Fibroblast of skin of left biceps (primary cell): ENCODE results near the gene ANAPC2.
A peak's percentile ranks its signal among the peaks of the same experiment; 100 is the strongest.

Experiments used
- DNase-seq, 2 experiments: peaks; one replicate each; pipeline ENCODE4 v3.0.0-alpha.2; 2013; ENCODE audit warnings: low read depth in 2 of 2

Gene ANAPC2, protein sequence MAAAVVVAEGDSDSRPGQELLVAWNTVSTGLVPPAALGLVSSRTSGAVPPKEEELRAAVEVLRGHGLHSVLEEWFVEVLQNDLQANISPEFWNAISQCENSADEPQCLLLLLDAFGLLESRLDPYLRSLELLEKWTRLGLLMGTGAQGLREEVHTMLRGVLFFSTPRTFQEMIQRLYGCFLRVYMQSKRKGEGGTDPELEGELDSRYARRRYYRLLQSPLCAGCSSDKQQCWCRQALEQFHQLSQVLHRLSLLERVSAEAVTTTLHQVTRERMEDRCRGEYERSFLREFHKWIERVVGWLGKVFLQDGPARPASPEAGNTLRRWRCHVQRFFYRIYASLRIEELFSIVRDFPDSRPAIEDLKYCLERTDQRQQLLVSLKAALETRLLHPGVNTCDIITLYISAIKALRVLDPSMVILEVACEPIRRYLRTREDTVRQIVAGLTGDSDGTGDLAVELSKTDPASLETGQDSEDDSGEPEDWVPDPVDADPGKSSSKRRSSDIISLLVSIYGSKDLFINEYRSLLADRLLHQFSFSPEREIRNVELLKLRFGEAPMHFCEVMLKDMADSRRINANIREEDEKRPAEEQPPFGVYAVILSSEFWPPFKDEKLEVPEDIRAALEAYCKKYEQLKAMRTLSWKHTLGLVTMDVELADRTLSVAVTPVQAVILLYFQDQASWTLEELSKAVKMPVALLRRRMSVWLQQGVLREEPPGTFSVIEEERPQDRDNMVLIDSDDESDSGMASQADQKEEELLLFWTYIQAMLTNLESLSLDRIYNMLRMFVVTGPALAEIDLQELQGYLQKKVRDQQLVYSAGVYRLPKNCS

DNA sequence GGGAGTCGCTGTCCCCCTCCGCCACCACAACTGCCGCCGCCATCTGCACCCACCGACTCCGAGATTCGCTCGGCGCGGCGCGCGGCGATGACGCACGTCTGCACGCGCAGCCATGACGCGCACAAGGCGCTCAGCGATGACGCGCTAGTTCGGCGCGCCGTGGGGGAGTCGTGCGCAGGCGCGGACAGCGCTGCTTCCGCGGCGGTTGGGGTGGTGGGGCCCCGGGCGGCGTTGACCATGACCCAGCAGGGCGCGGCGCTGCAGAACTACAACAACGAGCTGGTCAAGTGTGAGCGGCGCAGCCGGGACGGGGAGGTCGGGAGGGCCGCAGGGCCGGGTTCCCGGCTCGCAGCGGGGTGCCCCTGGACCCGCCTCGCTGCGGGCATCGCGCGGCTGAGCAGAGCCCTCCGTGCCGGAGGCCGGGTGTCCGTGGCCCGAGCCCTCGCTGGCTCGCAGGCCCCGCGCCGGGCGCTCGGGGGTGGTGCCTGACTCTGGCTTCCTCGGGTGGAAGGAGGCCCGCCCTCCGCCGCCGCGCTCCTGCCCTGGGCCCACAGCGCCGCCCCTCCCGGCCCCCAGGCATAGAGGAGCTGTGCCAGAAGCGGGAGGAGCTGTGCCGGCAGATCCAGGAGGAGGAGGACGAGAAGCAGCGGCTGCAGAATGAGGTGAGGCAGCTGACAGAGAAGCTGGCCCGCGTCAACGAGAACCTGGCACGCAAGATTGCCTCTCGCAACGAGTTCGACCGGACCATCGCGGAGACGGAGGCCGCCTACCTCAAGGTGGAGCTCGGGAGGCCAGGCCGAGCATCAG is at the start of gene ANAPC2, which contains the start of gene SSNA1:
Gene ANAPC2, minus strand, starts transcription at position 71 of the 807 bp plus-strand sequence. Its CDS starts 28 bp downstream, at position 43.
Gene SSNA1, plus strand, starts transcription at position 187 of the 807 bp plus-strand sequence. Its CDS starts 51 bp downstream, at position 238.
- DNase-seq: peak; percentile 74 to 78

DNA sequence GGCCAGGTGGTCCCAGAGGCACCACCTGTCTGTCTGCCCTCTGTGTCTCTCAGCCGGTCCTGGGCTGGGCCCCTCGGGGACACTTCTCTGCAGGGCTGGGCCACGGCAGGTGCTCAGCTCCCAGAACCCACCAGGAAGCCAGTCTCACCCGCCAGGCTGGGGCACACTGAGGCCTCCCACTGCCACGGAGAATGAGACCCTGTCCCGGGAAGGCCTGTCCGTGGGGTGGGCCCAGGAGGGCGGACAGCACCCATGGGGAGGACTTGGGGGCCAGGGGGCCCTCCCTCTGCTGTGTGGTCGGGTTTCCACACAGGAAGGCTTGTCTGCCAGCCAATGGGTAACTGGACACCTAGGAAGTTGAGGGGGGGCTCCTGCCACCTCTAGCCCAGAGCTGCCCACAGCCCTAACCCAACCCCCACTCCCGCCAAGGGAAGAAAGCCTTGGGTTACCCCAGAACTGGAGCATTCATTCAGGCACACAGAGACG is 48.6 kb upstream of the ANAPC2 start:
- no peak for DNase-seq

DNA sequence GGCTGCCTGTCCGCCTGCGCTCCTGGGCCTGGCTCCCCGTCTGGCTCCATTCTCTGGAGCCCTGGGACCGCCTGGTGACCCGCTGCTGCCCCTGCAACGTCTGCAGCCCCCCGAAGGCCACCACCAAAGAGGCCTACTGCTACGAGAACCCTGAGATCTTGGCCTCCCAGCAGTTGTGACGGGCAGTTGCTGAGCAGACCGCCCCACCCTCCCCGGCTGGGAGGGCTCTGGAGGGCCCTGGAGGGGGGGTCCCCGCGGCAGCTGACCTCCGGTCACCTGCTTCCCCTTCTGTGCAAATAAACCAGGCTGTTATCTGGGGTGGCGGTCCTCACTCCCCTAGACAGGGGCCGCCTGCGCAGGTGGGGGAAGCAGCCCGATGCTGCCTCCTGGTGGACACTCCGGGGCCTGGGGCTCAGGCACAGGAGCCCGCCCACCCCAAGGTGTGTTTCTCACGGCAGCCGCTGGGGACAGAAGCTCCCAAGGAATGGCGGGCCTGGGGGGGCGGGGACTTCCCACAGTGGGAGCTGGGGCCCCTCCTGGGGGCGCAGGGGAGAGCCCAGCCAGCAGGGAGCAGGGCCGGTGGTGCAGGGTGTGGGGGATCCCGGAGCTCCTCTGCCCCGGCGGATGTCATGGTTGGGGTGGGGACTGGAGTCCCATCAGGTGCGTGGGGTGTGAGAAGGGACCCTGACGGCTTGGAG is 48.0 kb upstream of the ANAPC2 start:
- DNase-seq: no peak

DNA sequence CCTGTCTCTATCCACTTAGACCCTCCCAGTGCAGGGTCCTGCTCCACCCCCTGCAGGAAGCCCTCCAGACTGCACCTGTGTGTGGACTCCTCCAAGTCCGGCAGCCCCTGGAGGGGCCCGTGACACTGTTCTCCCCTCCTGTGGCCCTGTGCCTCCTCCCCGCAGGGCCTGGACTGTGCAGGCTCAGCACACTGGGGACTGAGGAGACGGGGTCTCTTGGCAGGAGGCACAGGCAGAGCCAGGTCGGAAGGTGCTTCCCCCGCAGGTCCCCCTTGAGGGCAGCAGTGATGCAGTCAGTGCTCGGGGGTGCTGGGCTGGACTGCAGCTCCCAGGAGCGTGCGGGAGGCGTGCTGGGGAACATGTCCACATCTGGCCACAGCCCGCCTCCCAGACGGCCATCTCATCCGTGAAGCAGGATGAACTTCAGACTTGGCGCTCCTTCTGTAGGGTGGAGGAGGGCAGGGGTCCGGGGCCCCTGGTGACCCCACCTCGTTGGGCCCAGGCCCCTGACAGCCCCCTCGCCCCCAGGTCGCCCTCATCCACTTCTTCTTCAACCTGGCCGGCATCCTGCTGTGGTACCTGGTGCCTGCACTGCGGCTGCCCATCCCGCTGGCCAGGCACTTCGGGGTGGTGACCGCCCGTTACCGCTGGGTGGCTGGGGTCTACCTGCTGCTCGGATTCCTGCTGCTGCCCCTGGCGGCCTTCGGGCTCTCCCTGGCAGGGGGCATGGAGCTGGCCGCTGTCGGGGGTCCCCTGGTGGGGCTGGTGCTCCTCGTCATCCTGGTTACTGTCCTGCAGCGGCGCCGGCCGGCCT is 47.3 kb upstream of the ANAPC2 start:
- no peak for DNase-seq

DNA sequence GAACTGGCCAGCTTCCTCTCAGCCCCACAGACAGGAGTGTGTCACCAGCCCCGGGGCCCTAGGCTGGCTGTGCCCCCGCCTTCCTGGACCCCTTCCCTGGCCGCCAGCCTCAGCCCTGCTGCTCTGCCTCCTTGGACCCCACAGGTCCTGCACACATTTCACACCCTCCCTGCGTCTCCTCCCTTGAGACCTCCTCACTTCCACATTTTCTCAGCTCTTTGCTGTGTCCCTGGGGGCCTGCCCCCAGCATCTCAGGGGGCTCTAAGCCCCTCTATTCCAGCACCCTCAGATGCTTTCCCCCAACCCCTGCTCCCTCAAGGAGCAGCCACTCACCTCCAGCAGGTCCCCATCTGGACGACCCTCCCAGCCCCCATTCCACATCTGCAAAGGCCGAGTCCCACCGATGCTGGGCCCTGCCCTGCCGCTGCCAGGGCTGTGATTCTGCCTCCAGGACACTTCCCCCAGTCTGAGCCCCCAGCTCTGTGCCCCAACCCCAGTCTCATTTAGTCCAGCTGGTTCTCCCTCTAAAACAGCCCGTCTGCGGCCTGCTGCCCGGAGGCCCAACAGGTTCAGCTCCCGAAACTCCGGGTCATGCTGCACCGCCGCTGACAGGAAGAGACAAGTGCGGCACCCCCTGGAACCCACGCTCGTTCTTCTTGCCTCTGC is 46.5 kb upstream of the ANAPC2 start:
- no peak for DNase-seq

DNA sequence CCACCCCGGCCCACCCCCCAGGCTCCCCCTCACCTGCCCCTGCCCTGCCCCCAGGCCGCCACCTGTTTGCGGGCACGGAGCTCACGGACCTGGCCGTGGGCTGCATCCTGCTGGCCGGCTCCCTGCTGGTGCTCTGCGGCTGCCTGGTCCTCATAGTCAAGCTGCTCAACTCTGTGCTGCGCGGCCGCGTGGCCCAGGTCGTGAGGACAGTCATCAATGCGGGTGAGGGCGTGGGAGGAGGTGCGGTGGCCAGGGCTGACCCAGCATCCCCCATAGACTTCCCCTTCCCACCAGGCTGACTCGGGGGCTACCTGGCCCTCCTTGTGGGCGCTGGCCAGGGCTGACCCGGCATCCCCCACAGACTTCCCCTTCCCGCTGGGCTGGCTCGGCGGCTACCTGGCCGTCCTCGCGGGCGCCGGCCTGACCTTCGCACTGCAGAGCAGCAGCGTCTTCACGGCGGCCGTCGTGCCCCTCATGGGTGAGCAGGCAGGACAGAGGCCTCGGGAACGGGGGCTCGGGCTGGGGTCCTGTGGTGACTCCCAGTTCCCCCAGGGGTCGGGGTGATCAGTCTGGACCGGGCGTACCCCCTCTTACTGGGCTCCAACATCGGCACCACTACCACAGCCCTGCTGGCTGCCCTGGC is 45.8 kb upstream of the ANAPC2 start:
- no peak for DNase-seq

DNA sequence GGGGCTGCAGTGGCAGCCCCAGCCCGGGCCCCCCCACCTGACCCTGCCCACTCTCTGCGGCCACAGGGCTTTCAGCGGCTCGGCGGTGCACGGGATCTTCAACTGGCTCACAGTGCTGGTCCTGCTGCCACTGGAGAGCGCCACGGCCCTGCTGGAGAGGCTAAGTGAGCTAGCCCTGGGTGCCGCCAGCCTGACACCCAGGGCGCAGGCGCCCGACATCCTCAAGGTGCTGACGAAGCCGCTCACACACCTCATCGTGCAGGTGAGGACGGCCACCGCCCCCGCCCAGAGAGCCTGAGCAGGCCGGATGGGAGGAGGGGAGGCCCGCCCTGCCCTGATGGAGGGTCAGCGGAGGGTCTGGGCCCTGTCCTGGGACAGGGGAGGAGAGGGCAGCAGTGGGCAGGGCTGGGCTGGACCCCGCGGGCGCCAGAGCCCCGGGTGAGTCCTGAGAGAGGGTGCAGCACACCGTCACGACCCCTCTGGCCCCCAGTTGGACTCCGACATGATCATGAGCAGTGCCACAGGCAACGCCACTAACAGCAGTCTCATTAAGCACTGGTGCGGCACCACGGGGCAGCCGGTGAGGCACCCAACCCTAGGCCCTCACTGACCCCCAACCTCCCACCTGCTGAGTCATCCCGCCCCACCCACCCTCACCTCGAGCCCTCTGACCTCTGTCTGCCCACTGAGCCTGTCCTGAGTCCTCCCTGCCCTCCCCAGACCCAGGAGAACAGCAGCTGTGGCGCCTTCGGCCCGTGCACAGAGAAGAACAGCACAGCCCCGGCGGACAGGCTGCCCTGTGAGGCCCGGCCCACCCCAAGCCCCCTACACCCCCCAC is 45.0 kb upstream of the ANAPC2 start:
- DNase-seq: no peak

DNA sequence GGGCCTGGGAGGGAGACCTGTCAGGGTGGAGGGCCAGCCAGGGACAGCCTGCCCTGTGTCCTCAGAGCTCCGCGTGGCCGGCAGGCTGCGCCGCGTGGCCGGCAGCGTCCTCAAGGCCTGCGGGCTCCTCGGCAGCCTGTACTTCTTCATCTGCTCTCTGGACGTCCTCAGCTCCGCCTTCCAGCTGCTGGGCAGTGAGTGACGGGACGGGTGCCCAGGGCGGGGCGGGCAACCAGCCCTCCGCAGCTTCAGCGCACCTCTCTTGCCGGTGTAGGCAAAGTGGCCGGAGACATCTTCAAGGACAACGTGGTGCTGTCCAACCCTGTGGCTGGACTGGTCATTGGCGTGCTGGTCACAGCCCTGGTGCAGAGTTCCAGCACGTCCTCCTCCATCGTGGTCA is 44.1 kb upstream of the ANAPC2 start:
- no peak for DNase-seq

DNA sequence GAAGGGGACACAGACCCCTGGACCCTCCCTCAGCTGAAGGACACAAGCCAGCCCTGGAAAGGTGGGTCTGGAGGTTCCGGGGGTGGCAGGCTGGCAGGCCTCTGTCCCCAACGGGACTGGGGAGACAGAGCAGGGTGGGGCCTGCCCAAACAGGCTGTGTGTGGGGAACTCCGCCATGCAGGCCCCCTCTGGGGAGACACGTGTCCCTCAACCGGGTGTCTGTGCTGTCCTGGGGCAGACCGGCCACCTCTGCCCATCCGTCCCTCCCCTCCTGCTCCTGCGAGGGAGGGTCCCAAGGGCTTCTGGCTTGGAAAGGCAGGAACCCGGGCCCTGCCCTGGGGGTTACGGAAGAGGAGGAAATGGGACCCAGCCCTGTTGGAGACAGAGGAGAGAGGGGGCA is 43.7 kb upstream of the ANAPC2 start:
- DNase-seq: no peak

DNA sequence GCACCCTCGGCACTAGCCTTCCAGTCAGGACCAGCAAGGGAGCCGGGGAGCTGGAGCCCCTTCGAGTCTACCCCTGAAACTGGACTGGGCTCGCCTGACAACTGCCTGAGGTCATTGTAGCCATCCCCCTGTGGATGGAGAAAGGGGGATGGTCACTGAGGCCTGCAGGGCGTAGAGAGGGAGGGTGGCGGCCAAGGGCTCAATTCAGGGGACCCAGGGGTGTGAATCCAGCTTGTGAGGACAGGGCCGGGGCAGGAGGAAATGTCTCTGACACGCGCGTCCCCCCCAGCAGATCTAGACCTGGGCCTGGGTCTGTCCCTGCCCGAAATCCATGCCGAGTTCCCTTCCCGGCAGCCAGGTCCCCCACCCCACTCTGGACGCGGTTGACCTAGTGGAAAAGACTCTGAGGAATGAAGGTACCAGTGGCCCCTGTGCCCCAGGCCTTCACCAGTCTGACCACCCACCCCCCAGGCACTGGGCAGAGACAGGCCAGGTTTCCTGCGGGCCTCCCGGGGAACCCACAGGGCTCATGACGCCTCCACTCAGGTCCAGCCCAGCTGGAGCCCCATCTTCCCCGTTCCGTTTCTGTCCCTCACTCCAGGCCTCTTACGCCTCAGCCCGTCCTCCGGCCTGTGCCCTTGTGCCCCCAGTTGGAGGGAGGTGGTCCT is 43.1 kb upstream of the ANAPC2 start:
- no peak for DNase-seq

DNA sequence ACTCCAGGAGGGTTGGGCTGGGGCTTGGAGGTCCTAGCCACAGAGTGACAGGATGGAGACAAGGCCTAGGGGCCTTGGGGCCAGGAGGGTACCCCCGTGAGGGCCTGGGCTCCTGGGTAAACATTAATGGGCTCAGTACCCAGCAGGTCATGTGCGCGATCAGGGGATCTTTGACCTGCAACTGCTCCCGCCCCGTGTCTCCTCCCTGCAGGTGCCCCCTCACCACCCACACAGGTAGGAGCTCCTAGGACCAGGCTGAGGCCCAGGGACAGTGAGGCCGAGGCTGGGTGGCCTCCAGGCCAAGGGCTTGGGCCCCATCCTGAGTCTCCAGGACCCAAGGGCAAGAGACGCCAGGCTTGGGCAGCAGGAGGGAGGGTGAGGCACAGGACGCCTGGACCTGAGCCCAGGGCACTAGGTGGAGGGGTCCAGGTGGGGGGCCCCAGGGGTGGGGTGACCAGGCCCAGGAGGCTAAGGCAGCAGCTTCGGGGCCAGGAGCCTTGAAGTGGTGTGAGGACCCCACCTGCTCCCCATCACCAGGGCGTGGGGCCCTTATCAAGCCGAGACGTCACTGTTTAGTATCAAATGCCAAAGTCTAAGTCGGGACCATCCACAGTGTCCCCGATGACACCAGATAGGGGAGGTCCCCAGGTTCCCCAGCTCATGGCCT is 42.5 kb upstream of the ANAPC2 start, which contains the start of gene SLC34A3:
Gene SLC34A3, plus strand, starts transcription at position 197 of the 667 bp plus-strand sequence. CDS start 802 bp downstream, outside the sequence.
- no peak for DNase-seq

DNA sequence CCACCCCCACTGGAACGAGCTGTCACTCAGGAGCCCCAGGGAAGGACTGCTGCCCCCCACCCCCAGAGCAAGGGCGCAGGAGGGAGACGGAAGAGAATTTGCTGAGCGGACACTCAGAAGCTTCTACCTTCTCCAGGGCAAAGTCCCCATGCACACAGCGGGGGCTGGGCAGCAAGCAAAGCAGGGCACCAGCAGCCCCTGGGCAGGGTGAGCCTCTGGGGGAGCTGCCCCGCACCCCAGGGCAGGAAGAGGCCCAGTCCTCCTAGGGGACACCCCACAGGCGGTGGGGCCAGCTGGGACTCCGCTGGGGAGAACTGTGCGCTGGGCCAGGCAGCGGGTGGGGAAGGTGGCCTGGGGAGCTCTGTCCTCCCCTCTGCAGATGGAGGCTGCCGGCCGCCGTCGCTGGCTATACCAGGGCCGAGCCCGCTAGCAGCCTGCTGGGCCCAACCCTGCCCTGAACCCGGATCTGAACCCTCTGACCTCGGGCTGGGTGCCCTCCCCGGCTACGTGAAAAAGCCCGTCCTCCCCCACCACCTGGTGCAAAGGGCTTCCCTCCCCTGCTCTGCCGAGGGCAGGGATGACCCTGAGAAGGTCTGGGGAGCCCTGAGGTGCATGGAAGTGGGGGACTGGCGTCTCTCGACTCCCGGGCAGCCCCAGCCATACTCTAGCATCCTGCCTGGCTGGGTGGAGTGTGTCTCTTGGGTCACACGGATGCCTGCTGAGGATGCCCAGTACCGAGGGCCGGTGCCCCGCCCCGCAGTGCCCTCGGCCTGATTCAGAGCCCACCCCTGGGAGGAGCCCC is 41.7 kb upstream of the ANAPC2 start:
- no peak for DNase-seq

DNA sequence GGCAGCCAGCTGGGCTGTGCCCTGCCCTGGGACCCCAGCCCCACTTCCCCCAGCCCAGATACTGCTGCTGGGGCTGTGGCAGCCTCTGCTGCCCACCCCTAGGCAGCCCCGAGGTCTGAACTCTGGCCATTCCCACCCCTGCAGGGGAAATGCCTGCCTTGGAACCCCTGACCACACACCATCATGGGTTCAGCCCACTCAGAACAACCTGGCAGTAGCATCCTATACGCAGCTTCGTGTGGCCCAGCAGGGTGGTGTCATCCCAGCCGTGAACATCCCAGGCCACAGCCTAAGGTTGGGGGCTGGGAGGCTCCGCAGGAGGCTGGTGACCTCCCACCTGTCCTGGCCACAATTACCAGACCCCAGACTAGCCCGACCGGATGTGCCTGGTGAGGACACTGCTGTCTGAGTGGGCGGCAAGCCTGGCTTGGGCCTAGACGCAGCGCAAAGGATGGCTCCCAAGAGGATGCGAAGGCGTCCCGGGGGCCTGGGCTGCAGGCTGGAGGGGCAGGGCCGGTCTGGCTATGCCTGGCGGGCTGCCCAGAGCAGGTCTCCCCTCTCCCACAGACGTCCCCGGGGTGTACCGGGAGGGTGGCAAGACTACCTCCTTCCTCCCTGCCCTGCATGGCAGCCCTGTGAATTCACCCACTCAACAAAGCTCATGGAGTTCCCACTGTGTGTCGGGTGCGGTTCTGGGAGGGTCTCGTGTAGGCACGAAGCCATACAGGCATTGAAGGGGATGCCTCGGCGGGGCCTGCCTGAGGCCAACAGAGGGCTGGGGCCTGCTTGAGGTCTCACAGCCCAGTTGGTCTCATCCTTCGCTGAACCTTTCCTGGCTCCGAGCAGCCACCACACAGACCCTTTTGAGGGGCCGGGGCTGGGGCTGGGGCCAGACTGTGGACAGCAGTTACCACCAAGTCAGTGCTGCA is 40.9 kb upstream of the ANAPC2 start:
- no peak for DNase-seq

DNA sequence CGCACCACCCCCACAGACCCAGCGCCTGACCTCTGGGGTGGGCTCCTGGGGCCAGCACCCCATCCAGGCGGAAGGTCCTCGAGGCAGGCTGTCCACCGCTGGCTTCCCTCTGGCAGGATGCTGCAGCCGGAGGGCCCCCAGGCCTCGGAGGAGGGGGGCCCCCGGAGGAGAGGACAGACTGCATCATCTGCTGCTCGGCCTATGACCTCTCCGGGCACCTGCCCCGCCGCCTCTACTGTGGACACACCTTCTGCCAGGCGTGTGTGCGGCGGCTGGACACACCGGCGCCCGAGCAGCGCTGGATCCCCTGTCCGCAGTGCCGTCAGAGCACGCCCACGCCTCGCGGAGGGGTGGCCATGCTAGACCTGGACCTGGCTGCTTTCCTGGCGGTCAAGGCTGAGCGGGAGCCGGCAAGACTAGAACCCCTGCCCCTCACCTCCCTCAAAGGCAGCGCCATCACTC is 40.2 kb upstream of the ANAPC2 start:
- no peak for DNase-seq
